Memory B cell (primary cell): ENCODE data around the gene OLFM2.

Experiments used
- ATAC-seq: fragments of 150-1000 bp; cut with Tn5 transposase; 2 replicates; pipeline ENCODE4 v1.10.0; 2021; ENCODE audit warnings: low read depth, mild to moderate bottlenecking, moderate library complexity
- DNase-seq, 2 donors: peaks; one replicate each; pipeline ENCODE4 v3.0.0; 2022; ENCODE audit warnings: low spot score in 2 of 2
- H3K27ac Mint-ChIP-seq: one replicate; pipeline ENCODE4 v1.8.0; 2022; ENCODE audit warnings: mild to moderate bottlenecking, moderate library complexity, mixed read lengths
- H3K27me3 Mint-ChIP-seq: one replicate; pipeline ENCODE4 v1.8.0; 2022; ENCODE audit warnings: mixed read lengths
- H3K36me3 Mint-ChIP-seq: one replicate; pipeline ENCODE4 v1.8.0; 2022; ENCODE audit warnings: mild to moderate bottlenecking, mixed read lengths
- H3K4me1 Mint-ChIP-seq: one replicate; pipeline ENCODE4 v1.8.0; 2022; ENCODE audit warnings: mixed read lengths
- H3K4me3 Mint-ChIP-seq: one replicate; pipeline ENCODE4 v1.8.0; 2022; ENCODE audit warnings: mild to moderate bottlenecking, moderate library complexity, mixed read lengths
- H3K9me3 Mint-ChIP-seq: one replicate; pipeline ENCODE4 v1.8.0; 2022; ENCODE audit warnings: mixed read lengths

Gene OLFM2

DNA sequence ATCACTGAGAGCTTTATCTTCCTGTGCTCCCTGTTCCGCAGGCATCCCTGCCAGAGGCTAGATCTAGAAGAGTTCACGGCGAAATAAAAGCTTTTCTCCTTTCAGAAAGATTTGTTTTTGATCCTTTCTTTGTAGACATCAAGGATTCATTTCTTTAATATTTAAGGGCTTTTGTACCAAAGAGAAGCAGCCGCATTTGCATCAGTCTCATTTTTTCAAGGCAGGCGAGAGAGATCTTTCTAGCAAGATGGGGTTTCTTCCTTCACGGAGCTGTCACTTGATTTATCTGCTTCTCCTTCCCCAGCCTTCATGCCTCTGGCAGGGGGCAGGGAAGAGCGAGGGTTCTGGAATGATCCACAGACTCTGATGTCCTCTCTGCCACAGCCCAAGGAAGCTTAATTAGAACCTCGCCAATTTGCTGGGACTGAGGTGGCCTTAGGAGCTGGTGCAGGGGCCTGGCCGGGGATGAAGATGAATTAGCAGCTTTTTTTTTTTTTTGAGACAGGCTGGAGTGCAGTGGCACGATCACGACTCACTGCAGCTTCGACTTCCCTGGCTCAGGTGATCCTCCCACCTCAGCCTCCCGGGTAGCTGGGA lies 61.2 kb downstream of the OLFM2 start:
- Mint-ChIP-seq H3K4me1 (peaks cover 2% of the 10 kb centered on the region), H3K4me3 (no peak overlapping the region), H3K27ac (no peak overlapping the region), H3K9me3 (no peaks in the 10 kb centered on the region), H3K27me3 (peaks cover 11% of the 10 kb centered on the region), H3K36me3 (no peaks in the 10 kb centered on the region)
- DNase-seq (no peak), ATAC-seq (no peak)

DNA sequence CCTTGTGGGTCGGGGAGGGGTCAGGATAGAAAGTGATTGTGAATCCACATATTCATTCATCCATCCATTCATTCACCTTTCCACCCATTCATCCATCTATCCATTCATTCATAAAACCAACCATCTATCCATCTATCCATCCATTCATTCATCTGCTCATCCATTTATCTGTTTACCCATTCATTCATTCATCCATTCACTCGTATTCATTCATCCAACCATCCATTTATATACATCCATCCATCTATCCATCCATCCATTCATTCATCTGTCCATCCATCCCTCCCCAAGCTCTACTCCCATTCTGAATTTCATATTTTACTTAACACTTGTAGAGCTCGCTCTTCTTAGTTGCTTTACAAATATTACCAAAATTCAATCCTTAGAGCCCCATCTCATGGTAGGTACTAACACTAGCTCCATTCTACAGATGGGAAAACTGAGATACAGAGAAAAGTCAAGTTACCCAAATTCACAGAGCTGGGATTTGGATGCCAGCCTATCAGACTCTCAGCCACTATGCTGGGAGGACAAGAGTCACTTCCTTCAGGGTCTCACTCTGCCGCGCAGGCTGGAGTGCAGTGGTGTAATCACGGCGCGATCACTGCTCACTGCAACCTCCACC lies 63.6 kb downstream of the OLFM2 start:
- ATAC-seq (no peak), DNase-seq (no peak)
- no peaks in the 10 kb centered on the region for H3K36me3 Mint-ChIP-seq
- no peak overlapping the region for H3K27ac Mint-ChIP-seq
- peaks cover 8% of the 10 kb centered on the region for H3K27me3 Mint-ChIP-seq
- no peak overlapping the region for H3K4me3 Mint-ChIP-seq
- H3K4me1 Mint-ChIP-seq, result no peaks in the 10 kb centered on the region
- H3K9me3 Mint-ChIP-seq, result no peaks in the 10 kb centered on the region

DNA sequence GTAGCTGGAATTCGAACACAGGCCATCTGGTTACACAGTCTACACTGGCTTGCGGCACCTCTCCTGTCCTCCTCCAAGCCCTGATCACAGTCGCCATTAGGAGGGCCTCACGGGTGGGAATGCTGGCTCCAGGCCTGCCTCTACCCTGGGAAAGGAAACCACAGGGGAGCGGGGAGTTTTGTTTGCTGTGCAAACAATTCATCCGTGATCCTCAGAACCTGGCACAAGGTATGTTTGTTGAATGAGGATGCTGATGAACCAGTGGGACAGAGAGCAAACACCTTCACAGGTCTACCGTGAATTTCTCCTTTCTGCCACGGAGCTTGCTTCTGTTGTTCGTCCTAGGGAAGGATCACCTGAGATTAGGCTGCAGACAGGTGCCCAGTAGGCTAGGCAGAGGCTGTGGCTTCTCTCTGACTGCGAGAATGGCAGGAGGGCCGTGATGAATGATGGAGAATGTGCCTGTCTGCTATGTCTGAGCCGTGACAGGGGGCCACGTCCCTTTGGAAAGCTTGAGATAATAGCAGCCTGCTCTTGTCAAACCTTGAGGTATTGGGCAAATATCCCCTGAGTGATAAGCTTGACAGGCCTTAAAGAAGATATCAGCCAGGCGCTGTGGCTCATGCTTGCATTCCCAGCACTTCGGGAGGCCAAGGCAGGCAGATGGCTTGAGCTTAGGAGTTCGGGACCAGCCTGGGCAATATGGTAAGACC lies 64.5 kb downstream of the OLFM2 start:
- ATAC-seq (no peak), DNase-seq (no peak)
- H3K27ac Mint-ChIP-seq, result no peak overlapping the region
- H3K4me3 Mint-ChIP-seq, result no peak overlapping the region
- peaks cover 10% of the 10 kb centered on the region for H3K27me3 Mint-ChIP-seq
- H3K4me1 Mint-ChIP-seq, result no peaks in the 10 kb centered on the region
- no peaks in the 10 kb centered on the region for H3K9me3 Mint-ChIP-seq
- H3K36me3 Mint-ChIP-seq, result no peaks in the 10 kb centered on the region

DNA sequence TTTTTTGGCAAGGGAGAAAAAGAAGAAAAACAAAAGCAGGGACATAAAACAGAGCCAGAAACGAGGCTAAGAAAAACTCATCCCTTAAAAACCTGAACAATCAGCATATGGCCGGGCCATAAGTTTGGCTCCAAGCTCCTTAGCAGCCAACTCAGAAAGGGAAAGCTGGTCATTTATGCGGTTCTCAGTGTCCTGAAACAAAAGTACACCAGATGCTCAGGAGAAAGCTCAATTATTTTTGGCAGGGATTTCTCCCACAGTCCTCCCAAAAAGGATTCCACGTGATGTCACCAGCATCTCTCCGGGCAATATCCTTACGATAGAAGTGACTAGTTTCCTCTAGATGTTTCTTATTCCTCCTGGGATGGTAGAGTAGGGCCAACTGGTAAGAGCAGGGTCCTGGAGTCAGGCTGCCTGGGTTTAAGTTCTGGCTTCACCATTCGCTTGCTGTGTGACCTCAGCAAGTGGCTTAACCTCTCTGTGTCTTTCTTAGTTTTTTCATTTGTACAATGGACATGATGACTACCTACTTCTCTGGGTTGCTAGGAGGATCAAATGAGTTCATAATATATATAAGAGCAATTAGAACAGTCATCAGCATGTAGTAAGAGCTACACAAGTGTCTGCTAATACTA lies 67.2 kb downstream of the OLFM2 start:
- Mint-ChIP-seq H3K36me3 (no peaks in the 10 kb centered on the region), H3K4me1 (no peaks in the 10 kb centered on the region), H3K4me3 (no peak overlapping the region), H3K27ac (no peak overlapping the region), H3K27me3 (peaks cover 4% of the 10 kb centered on the region), H3K9me3 (no peaks in the 10 kb centered on the region)
- DNase-seq (no peak), ATAC-seq (no peak)

DNA sequence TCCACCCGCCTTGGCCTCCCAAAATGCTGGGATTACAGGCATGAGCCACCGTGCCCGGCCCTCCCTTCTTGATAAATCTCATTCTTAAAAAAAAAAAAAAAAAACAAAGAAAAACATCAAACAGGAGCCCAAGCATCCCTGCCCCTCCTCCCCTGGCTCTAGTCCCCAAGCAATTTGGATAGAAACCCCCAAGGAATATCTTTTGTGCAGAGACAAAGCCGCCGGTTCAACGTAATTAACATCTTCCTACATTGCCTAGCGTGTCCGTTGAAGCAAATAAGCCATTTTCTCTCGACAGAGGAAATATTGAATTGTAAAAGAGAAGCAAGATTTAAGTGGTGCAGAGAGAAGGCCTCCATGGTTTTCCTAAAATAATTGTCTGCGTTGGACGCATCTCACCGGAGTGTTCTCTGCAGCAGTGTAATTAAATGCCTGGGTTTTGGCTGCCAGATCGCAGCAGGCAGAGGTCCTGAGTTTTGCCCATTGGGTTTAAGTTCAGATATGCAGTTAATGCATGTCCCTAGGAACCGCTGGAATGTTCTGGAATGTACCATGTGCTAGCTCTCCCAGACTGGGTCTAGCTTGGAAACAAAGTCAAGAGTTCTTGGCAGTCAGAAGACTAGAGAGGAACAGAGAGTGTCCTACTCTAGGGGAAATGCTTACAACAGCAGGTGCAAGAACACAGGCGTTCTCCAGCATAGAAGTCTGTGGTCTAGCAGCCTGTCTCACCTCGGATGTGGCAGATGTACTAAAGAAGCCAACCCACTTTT lies 70.4 kb downstream of the OLFM2 start:
- Mint-ChIP-seq H3K36me3 (no peaks in the 10 kb centered on the region), H3K4me1 (no peaks in the 10 kb centered on the region), H3K9me3 (no peaks in the 10 kb centered on the region), H3K27me3 (peaks cover 2% of the 10 kb centered on the region), H3K4me3 (no peak overlapping the region), H3K27ac (no peak overlapping the region)
- no peak for ATAC-seq
- DNase-seq, result no peak

DNA sequence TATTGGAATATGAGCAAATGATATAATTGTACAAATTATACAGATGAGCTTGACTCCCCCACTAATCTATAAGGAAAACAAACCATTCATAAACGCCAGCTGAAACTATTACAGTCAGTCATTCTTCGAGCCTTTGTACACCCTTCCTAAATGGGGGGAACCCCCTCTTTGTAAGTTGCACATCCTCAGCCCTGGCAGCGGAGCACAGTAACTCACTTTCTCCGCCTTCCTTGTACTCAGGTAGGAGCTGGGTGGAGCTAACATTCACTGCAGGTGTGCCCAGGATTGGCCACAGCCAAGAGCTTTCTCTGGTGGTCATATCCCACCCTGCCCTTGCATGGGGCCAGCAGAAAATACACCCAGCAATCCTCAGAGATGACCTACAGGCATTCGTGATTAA lies 72.6 kb downstream of the OLFM2 start:
- no peaks in the 10 kb centered on the region for H3K36me3 Mint-ChIP-seq
- H3K4me1 Mint-ChIP-seq, result no peaks in the 10 kb centered on the region
- ATAC-seq (no peak), DNase-seq (no peak)
- H3K27ac Mint-ChIP-seq, result no peak overlapping the region
- H3K27me3 Mint-ChIP-seq, result peaks cover 3% of the 10 kb centered on the region
- no peak overlapping the region for H3K4me3 Mint-ChIP-seq
- H3K9me3 Mint-ChIP-seq, result no peaks in the 10 kb centered on the region

DNA sequence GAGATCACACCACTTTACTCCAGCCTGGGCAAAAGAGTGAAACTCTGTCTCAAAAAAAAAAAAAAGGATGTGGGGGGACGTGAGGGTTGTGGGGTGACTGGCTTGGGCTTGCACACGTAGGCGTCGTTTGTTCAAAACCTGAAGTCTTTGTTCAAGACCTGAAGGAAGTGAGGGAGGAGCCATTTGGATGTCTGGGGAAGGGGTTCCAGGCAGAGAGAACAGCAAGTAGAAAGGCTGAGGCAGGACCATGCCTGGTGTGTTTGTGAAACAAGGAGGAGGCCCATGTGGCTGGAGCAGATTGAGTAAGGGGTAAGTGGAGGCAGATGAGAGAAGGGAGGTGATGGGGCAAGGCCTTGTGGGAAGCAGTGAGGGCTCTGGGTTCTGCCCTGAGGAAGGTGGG lies 73.4 kb downstream of the OLFM2 start:
- Mint-ChIP-seq H3K36me3 (peaks cover 1% of the 10 kb centered on the region), H3K4me1 (peaks cover 7% of the 10 kb centered on the region), H3K4me3 (no peak overlapping the region), H3K9me3 (no peaks in the 10 kb centered on the region), H3K27ac (no peak overlapping the region), H3K27me3 (peaks cover 3% of the 10 kb centered on the region)
- no peak for DNase-seq
- no peak for ATAC-seq

DNA sequence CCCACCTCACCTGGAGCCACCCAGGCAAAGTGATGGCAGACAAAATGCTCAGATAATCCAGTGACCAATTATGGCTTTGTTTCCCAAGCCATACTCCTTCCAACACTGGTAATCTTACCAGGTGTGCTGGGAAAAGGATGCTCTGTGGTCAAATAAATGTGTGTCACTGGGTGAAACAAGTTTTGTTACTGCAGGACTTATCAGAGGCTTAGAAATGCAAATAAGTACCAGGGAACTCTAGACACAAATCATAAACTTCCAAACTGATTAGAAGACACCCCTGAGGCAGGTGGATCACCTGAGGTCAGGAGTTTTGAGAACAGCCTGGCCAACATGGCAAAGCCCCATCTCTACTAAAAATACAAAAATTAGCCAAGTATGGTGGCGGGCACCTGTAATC lies 74.8 kb downstream of the OLFM2 start:
- ATAC-seq (no peak), DNase-seq (no peak)
- Mint-ChIP-seq H3K9me3 (no peaks in the 10 kb centered on the region), H3K4me1 (peaks cover 16% of the 10 kb centered on the region), H3K27me3 (peaks cover 2% of the 10 kb centered on the region), H3K36me3 (peaks cover 1% of the 10 kb centered on the region), H3K4me3 (no peak overlapping the region), H3K27ac (no peak overlapping the region)

DNA sequence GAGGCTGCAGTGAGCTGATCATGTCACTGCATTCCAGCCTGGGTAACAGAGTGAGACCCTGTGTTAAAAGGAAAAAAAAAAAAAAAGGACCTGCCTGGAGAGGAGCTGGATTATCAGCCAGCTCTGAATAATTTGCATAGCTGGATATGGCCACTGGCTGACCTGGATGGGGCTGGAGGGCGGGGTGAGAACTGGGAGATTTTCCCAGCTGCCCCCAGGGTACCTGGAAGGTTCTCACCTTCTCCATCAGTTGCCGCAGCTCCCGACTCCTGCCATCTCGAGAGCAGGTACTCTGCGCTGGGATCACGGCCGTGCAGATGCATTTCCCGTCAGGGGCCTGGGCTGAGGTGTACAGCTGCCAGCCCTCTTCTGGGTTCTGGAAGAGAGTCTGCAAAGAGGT lies 75.9 kb downstream of the OLFM2 start:
- no peak overlapping the region for H3K27ac Mint-ChIP-seq
- H3K36me3 Mint-ChIP-seq, result peaks cover 1% of the 10 kb centered on the region
- DNase-seq (no peak), ATAC-seq (no peak)
- H3K27me3 Mint-ChIP-seq, result peaks cover 2% of the 10 kb centered on the region
- no peak overlapping the region for H3K4me3 Mint-ChIP-seq
- H3K4me1 Mint-ChIP-seq, result peaks cover 16% of the 10 kb centered on the region
- no peaks in the 10 kb centered on the region for H3K9me3 Mint-ChIP-seq

DNA sequence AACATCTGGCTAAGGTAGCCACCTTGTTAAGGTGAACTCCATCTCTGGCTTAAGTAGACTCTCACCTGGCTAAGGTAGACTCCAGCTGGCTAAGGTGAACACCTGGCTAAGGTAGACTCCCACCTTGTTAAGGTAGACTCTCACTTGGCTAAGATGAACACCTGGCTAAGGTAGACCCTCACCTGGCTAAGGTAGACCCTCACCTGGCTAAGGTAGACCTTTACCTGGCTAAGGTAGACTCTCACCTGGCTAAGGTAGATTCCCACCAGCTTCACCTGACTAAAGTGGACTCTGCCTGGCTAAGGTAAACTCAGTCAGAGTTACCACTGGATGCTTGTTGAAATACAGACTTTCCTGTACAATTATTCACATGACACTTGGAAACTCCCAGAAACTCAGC lies 77.5 kb downstream of the OLFM2 start:
- DNase-seq, result no peak
- peaks cover 1% of the 10 kb centered on the region for H3K9me3 Mint-ChIP-seq
- H3K36me3 Mint-ChIP-seq, result peaks cover 3% of the 10 kb centered on the region
- no peak overlapping the region for H3K27ac Mint-ChIP-seq
- no peak overlapping the region for H3K4me3 Mint-ChIP-seq
- ATAC-seq, result no peak
- H3K4me1 Mint-ChIP-seq, result peaks cover 16% of the 10 kb centered on the region
- H3K27me3 Mint-ChIP-seq, result peaks cover 2% of the 10 kb centered on the region

DNA sequence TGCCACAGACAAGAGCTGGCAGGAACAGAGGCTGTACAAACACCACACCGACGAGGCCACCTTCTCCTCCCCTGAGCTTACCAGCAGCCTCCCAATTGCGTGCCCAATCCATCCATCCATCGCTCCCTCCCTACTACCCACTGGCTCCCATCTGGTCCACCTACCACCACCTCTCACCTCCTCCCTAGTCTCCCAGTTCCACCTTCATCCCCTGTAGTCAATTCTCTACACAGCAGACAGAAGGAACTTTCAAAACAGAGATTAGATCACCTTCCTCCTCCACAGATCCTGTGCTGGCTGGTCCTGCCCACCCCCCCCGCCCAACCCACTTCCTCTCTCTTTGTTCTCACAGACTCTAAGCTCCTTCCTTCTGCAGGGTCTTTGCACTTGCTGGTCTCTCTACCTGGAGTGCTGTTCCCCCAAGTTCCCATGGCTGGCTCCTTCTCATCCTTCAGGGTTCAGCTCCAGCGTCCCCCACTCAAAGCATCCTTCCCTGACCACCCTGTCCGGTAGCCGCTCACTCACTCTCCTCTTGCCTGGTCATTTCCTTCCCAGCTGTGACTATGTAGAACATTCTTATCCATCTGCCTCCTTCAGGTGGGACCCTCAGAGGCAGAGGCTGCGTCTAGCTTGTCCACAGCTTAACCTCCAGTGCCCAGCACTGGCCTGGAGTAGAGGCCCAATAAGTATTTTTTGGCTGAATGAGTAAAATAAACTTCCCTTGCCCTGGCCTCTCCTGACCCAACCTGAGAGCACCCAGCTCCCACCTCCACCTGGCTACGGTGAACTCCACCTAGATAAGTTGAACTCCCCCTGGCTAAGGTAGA lies 78.2 kb downstream of the OLFM2 start:
- ATAC-seq (peak; percentile 42), DNase-seq (no peak)
- Mint-ChIP-seq H3K4me3 (no peak overlapping the region), H3K27ac (no peak overlapping the region), H3K27me3 (peaks cover 2% of the 10 kb centered on the region), H3K9me3 (peaks cover 2% of the 10 kb centered on the region), H3K4me1 (peaks cover 16% of the 10 kb centered on the region), H3K36me3 (peaks cover 4% of the 10 kb centered on the region)

DNA sequence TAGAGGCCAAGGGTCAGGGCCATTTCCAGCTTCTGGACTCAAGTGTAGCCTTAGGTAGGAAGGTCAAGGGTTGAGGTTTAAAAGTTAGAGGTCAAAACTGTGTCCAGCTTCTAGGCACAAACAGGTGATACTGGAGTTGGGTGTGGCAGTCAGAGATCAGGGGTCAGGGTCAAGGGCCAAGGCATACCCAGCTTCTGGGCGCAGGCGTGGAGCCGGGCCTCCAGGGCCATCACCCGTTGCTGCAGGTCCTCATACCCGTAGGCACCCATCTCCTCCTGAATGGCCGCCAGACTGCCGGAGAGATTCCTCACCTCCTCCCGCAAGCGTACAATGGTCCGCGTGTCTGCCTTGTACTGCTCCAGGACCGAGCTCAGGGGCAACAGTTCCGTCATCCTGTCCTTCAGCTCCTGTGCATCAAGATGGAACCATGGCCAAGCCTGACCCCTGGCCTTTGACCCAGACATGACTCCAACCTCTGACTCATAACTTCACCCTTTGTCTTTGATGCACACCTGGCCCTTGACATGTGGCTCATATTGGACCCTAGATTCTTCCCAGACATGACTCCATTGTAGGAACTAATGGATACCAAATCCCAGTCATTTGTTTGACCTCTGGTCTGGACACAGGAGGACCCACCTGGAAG lies 79.1 kb downstream of the OLFM2 start:
- H3K4me1 Mint-ChIP-seq, result peaks cover 16% of the 10 kb centered on the region
- ATAC-seq (no peak), DNase-seq (no peak)
- no peak overlapping the region for H3K4me3 Mint-ChIP-seq
- peaks cover 2% of the 10 kb centered on the region for H3K9me3 Mint-ChIP-seq
- H3K27me3 Mint-ChIP-seq, result peaks cover 2% of the 10 kb centered on the region
- H3K36me3 Mint-ChIP-seq, result peaks cover 5% of the 10 kb centered on the region
- no peak overlapping the region for H3K27ac Mint-ChIP-seq

DNA sequence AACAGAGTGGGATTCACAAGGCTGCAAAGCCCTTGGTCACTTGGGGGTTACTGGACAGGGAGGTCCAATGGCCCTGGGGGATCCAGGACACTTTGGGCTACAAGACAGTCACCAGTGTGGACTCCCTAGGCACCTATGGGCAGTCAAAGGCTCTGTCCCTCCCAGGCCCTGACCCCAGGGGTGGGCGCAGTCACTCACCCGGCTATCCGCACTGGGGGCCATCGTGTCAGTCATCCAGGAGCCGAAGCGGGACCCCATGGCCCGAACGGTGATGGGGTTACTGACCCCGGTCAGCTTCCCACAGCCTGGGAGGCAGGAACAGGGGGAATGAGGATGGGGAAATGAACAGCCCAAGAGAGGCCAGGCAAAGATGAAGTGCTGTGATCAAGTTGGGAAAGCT lies 79.7 kb downstream of the OLFM2 start:
- Mint-ChIP-seq H3K27me3 (peaks cover 2% of the 10 kb centered on the region), H3K4me3 (no peak overlapping the region), H3K36me3 (peaks cover 5% of the 10 kb centered on the region), H3K27ac (no peak overlapping the region), H3K4me1 (peaks cover 16% of the 10 kb centered on the region), H3K9me3 (peaks cover 2% of the 10 kb centered on the region)
- DNase-seq, result no peak
- no peak for ATAC-seq
